H9 (cell line): ENCODE measurements around the gene PHF20. TPM values are rescaled to one million over a fixed set of nuclear protein-coding genes. Genes with fewer than 3 reads are reported as not detected.

ENCODE experiments used
- DNase-seq: peaks from one replicate; pipeline ENCODE4 v3.0.0-alpha.2; 2017
- H2AFZ ChIP-seq: one replicate; pipeline ENCODE4 v1.6.1; 2013; ENCODE audit warnings: mild to moderate bottlenecking, low read length, control low read depth, moderate library complexity
- H2AK5ac ChIP-seq: 2 replicates; pipeline ENCODE4 v1.6.1; 2013; ENCODE audit warnings: low read length, control low read depth, mixed read lengths; ENCODE audit not compliant: insufficient read length
- H2BK120ac ChIP-seq: one replicate; pipeline ENCODE4 v1.6.1; 2013; ENCODE audit warnings: low read depth, mild to moderate bottlenecking, low read length, control low read depth, inconsistent platforms; ENCODE audit not compliant: poor library complexity, severe bottlenecking
- H2BK12ac ChIP-seq: 2 replicates; pipeline ENCODE4 v1.6.1; 2013; ENCODE audit warnings: low read length, control low read depth, mixed read lengths, low read depth; ENCODE audit not compliant: insufficient read length
- H2BK15ac ChIP-seq: 2 replicates; pipeline ENCODE4 v1.6.1; 2013; ENCODE audit warnings: low read depth, low read length, control low read depth
- H2BK20ac ChIP-seq: one replicate; pipeline ENCODE4 v1.6.1; 2013; ENCODE audit warnings: low read depth, mild to moderate bottlenecking, low read length, control low read depth, inconsistent platforms; ENCODE audit not compliant: poor library complexity, severe bottlenecking
- H2BK5ac ChIP-seq: 2 replicates; pipeline ENCODE4 v1.6.1; 2013; ENCODE audit warnings: low read length, control low read depth, mixed read lengths; ENCODE audit not compliant: insufficient read length
- H3K14ac ChIP-seq: 2 replicates; pipeline ENCODE4 v1.6.1; 2013; ENCODE audit warnings: low read length, control low read depth; ENCODE audit not compliant: insufficient read depth
- H3K18ac ChIP-seq: 2 replicates; pipeline ENCODE4 v1.6.1; 2013; ENCODE audit warnings: low read depth, mild to moderate bottlenecking, mixed read lengths, low read length, control low read depth; ENCODE audit not compliant: insufficient read length
- H3K23ac ChIP-seq: 2 replicates; pipeline ENCODE4 v1.6.1; 2013; ENCODE audit warnings: low read length, control low read depth, mixed read lengths, low read depth; ENCODE audit not compliant: insufficient read length
- H3K23me2 ChIP-seq: 2 replicates; pipeline ENCODE4 v1.6.1; 2013; ENCODE audit warnings: low read depth, mild to moderate bottlenecking, mixed read lengths, low read length, control low read depth; ENCODE audit not compliant: insufficient read length, poor library complexity, severe bottlenecking
- H3K27ac ChIP-seq: 2 replicates; pipeline ENCODE4 v1.5.1; 2013; ENCODE audit warnings: low read length, control low read depth, mixed read lengths, low read depth; ENCODE audit not compliant: insufficient read length
- H3K27me3 ChIP-seq: 2 replicates; pipeline ENCODE4 v1.6.1; 2013; ENCODE audit warnings: low read length, control low read depth, inconsistent platforms; ENCODE audit not compliant: insufficient read depth
- H3K4ac ChIP-seq: 2 replicates; pipeline ENCODE4 v1.6.1; 2013; ENCODE audit warnings: low read depth, mild to moderate bottlenecking, control low read depth, inconsistent platforms, low read length, moderate library complexity
- H3K4me1 ChIP-seq: 2 replicates; pipeline ENCODE4 v1.6.1; 2013; ENCODE audit warnings: low read length, control low read depth, inconsistent platforms; ENCODE audit not compliant: insufficient read depth
- H3K4me2 ChIP-seq: 2 replicates; pipeline ENCODE4 v1.6.1; 2013; ENCODE audit warnings: low read length, control low read depth, mixed read lengths; ENCODE audit not compliant: insufficient read length, insufficient read depth
- H3K56ac ChIP-seq: 2 replicates; pipeline ENCODE4 v1.6.1; 2013; ENCODE audit warnings: low read depth, mild to moderate bottlenecking, mixed read lengths, low read length, control low read depth; ENCODE audit not compliant: insufficient read length
- H3K79me1 ChIP-seq: 2 replicates; pipeline ENCODE4 v1.6.1; 2013; ENCODE audit warnings: low read depth, mild to moderate bottlenecking, moderate library complexity, low read length, control low read depth, inconsistent platforms; ENCODE audit not compliant: insufficient read depth, poor library complexity, severe bottlenecking
- H3K79me2 ChIP-seq: 2 replicates; pipeline ENCODE4 v1.6.1; 2013; ENCODE audit warnings: low read length, control low read depth, inconsistent platforms; ENCODE audit not compliant: insufficient read depth
- H3K9ac ChIP-seq: 2 replicates; pipeline ENCODE4 v1.6.1; 2013; ENCODE audit warnings: low read length, control low read depth, mixed read lengths; ENCODE audit not compliant: insufficient read length; ENCODE audit errors: extremely low read depth
- H3K9me3 ChIP-seq: one replicate; pipeline ENCODE4 v1.6.1; 2013; ENCODE audit warnings: low read depth, low read length, inconsistent platforms; ENCODE audit not compliant: control insufficient read depth
- H3T11ph ChIP-seq: one replicate; pipeline ENCODE4 v1.6.1; 2013; ENCODE audit warnings: mild to moderate bottlenecking, low read length, control low read depth, inconsistent platforms
- H4K20me1 ChIP-seq: one replicate; pipeline ENCODE4 v1.6.1; 2013; ENCODE audit not compliant: control insufficient read depth, insufficient read length, insufficient read depth
- H4K5ac ChIP-seq: 2 replicates; pipeline ENCODE4 v1.6.1; 2013; ENCODE audit warnings: low read depth, mild to moderate bottlenecking, mixed read lengths, low read length, control low read depth; ENCODE audit not compliant: insufficient read length
- H4K8ac ChIP-seq: replicated peaks from 2 replicates; pipeline ENCODE4 v1.6.1; 2013; ENCODE audit warnings: low read length, control low read depth, mixed read lengths, low read depth; ENCODE audit not compliant: insufficient read length
- H4K91ac ChIP-seq: 2 replicates; pipeline ENCODE4 v1.6.1; 2013; ENCODE audit warnings: low read depth, mild to moderate bottlenecking, moderate library complexity, mixed read lengths, low read length, control low read depth; ENCODE audit not compliant: insufficient read length
- H3K27ac Mint-ChIP-seq, 3 experiments: 2 replicates in 2 of 3; 3 replicates in 1 of 3; pipeline ENCODE4 v1.8.0; 2020 to 2021; ENCODE audit warnings: mixed read lengths in 3 of 3, mild to moderate bottlenecking in 1 of 3, moderate library complexity in 1 of 3
- H3K27me3 Mint-ChIP-seq: 2 replicates; pipeline ENCODE4 v1.8.0; 2021; ENCODE audit warnings: low read depth, mild to moderate bottlenecking, moderate library complexity, mixed read lengths
- H3K36me3 Mint-ChIP-seq, 3 experiments: 2 replicates in 2 of 3; 3 replicates in 1 of 3; pipeline ENCODE4 v1.8.0; 2020 to 2021; ENCODE audit warnings: low read depth in 3 of 3, mixed read lengths in 3 of 3; ENCODE audit not compliant: insufficient read depth in 1 of 3
- H3K4me1 Mint-ChIP-seq, 2 experiments: 2 replicates each; pipeline ENCODE4 v1.8.0; 2020; ENCODE audit warnings: mixed read lengths in 2 of 2
- H3K4me3 Mint-ChIP-seq, 2 experiments: 2 replicates in 1 of 2; 3 replicates in 1 of 2; pipeline ENCODE4 v1.8.0; 2020 to 2021; ENCODE audit warnings: mild to moderate bottlenecking in 2 of 2, mixed read lengths in 2 of 2, moderate library complexity in 1 of 2
- H3K9me3 Mint-ChIP-seq, 2 experiments: 2 replicates in 1 of 2; 3 replicates in 1 of 2; pipeline ENCODE4 v1.8.0; 2020; ENCODE audit warnings: mild to moderate bottlenecking in 2 of 2, mixed read lengths in 2 of 2, moderate library complexity in 1 of 2
- WGBS: extraction: QIAGEN DNeasy Blood & Tissue Kit; methylation state at CpG from one replicate; pipeline ENCODE4 v1.1.7; 2013; ENCODE audit warnings: missing lambda C conversion rate, low lambda C conversion rate, mixed read lengths; ENCODE audit not compliant: insufficient read length; ENCODE audit errors: extremely low coverage; 5-methylcytosine and 5-hydroxymethylcytosine counted together
- total RNA-seq: library from RNA; stranded (reverse); gene quantifications from 2 replicates; pipeline ENCODE4 v1.2.1, GENCODE V29; 2021
- TF ChIP-seq, protein P1 (sequence below): fragments of 200-600 bp; sonication (generic); conservative IDR thresholded peaks from 3 replicates; pipeline ENCODE4 v1.8.0; 2021; ENCODE audit warnings: antibody characterized with exemption, mild to moderate bottlenecking

Gene PHF20
- total RNA-seq, 1 experiment from 2014 or later: 50.3 TPM

DNA sequence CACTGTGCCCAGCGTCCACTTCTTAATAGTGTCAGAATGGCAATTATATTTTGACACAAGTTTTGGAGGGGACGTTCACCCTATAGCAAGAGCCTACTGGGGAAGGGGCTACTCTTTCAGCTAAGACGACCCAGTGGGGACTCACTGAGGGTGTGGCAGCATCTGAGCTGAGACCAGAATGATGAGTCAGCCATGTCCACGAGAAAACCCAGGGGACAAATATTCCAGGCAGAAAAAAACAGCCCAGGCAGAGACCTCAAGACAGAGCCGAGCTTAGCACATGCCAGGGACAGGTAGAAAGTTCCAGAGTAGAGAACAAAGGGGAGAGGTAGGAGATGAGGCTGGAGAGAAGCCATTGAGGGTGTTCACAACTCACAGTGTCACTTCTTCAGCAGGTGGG lies 207.7 kb downstream of the PHF20 start:
- H3K23me2 ChIP-seq: no peaks in the 10 kb centered on the region
- no peak overlapping the region for H2BK20ac ChIP-seq
- H3K4ac ChIP-seq: no peak overlapping the region
- no peaks in the 10 kb centered on the region for H3K9me3 ChIP-seq
- no peak overlapping the region for H3K4me2 ChIP-seq
- no peaks in the 10 kb centered on the region for H3K79me2 ChIP-seq
- no peak for DNase-seq
- no peak overlapping the region for H4K5ac ChIP-seq
- H3K79me1 ChIP-seq: no peaks in the 10 kb centered on the region
- H3K27ac ChIP-seq: no peak overlapping the region
- no peak overlapping the region for H3T11ph ChIP-seq
- no peaks in the 10 kb centered on the region for H3K27me3 ChIP-seq
- no peak overlapping the region for H3K23ac ChIP-seq
- H2BK120ac ChIP-seq: no peak overlapping the region
- H3K36me3 Mint-ChIP-seq: no peaks in the 10 kb centered on the region
- WGBS: no CpG with 5 or more reads among the region's 5 CpGs
- H3K14ac ChIP-seq: no peak overlapping the region
- no peak overlapping the region for H3K56ac ChIP-seq
- no peak overlapping the region for H4K8ac ChIP-seq
- no peak overlapping the region for H2BK5ac ChIP-seq
- H3K9ac ChIP-seq: no peak overlapping the region
- H3K4me1 Mint-ChIP-seq: peaks cover 3 to 5% of the 10 kb centered on the region in 2 experiments; a peak in 3 of 4 replicates
- no peak overlapping the region for H3K18ac ChIP-seq
- no peaks in the 10 kb centered on the region for H3K9me3 Mint-ChIP-seq
- H2BK12ac ChIP-seq: no peak overlapping the region
- H2AK5ac ChIP-seq: no peak overlapping the region
- H4K20me1 ChIP-seq: no peaks in the 10 kb centered on the region
- H3K27ac Mint-ChIP-seq: no peak overlapping the region
- H3K27me3 Mint-ChIP-seq: peaks cover 9% of the 10 kb centered on the region
- no peak overlapping the region for H3K4me3 Mint-ChIP-seq
- H2AFZ ChIP-seq: no peak overlapping the region
- H4K91ac ChIP-seq: no peak overlapping the region
- no peaks in the 10 kb centered on the region for H3K4me1 ChIP-seq
- H2BK15ac ChIP-seq: no peak overlapping the region
- TF ChIP-seq, protein P1, sequence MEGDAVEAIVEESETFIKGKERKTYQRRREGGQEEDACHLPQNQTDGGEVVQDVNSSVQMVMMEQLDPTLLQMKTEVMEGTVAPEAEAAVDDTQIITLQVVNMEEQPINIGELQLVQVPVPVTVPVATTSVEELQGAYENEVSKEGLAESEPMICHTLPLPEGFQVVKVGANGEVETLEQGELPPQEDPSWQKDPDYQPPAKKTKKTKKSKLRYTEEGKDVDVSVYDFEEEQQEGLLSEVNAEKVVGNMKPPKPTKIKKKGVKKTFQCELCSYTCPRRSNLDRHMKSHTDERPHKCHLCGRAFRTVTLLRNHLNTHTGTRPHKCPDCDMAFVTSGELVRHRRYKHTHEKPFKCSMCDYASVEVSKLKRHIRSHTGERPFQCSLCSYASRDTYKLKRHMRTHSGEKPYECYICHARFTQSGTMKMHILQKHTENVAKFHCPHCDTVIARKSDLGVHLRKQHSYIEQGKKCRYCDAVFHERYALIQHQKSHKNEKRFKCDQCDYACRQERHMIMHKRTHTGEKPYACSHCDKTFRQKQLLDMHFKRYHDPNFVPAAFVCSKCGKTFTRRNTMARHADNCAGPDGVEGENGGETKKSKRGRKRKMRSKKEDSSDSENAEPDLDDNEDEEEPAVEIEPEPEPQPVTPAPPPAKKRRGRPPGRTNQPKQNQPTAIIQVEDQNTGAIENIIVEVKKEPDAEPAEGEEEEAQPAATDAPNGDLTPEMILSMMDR: no peak
